Activated CD8-positive, alpha-beta memory T cell treated with anti-CD3 and anti-CD28 coated beads, Interleukin-2, amount 50 U/mL, for 1 hour (primary cell): ENCODE data around the gene DFFA.

Experiments used
- DNase-seq: peaks from one replicate; pipeline ENCODE4 v3.0.0-alpha.2; 2020; ENCODE audit errors: extremely low read depth

DFFA gene, protein sequence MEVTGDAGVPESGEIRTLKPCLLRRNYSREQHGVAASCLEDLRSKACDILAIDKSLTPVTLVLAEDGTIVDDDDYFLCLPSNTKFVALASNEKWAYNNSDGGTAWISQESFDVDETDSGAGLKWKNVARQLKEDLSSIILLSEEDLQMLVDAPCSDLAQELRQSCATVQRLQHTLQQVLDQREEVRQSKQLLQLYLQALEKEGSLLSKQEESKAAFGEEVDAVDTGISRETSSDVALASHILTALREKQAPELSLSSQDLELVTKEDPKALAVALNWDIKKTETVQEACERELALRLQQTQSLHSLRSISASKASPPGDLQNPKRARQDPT

DNA sequence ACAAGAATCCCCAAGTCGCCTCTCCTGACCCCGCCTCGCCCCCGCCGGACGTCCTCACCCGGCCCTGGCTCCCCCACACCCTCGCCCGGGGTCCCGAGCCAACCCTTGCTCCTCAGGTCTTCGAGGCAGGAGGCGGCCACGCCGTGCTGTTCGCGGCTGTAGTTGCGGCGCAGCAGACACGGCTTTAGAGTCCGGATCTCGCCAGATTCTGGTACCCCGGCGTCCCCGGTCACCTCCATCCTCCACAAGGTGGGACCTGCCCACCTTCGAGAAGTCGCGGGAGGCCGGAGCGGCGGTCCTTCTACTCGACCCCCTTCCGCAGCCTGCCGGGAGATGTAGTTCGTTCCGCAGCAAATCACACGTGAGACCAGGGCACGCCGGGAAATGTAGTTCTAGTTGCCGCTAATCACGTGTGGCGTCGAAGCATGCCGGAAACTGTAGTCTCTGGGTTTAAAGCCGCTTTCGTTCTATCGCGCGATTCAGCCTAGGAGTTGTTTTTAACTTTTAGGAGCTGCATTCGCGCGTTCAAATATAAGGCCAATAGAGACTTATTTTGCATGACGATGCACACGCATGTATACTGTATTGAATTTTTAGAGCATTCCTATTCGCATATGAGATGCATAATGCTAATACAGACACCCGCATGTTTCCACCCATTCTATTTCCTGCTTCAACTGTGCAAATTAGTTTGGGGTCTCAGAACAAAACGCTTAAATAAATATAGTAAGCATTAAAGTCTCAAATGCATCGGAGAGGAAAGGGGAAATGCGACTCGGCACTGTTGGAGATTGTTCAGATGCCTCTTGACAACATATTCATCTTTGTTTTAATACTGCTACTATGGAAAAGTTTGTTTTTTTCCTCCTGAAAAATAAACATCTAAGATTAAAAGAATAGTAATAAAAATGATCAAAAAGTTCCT is at the start of gene DFFA:
Gene DFFA, minus strand, starts transcription at position 310 of the 925 bp plus-strand sequence. Its CDS starts 71 bp downstream, at position 239.
- DNase-seq = peak; percentile 78

DNA sequence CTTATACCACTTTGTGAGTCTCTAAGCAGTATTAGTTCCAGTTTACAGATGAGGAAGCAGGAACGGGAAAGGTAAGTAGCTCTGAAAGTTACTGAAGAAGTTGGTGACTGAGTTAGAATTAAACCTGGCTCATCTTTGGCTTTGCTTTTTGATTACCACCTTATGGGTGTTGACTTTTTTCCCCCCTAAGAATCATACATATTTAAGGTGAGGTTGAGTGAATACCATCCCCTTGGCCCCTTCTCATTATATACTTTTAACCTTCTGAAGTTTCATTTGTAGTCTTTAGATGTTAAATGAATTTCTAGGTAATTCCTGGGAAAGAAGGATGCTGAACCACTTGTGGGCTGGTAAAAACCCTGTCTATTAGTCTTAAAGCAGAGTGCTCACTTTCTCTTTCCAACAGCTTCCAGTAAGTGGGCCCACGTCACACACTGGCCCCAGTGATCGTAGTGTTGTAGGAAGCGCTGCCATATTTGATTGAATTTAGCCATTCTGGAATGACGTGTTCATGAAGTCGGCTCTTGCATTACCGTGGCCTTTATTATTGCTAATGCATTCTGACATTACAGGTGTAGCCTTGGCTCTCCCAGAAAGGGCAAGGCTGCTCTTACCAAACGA is 49.3 kb upstream of the DFFA start:
- no peak for DNase-seq

DNA sequence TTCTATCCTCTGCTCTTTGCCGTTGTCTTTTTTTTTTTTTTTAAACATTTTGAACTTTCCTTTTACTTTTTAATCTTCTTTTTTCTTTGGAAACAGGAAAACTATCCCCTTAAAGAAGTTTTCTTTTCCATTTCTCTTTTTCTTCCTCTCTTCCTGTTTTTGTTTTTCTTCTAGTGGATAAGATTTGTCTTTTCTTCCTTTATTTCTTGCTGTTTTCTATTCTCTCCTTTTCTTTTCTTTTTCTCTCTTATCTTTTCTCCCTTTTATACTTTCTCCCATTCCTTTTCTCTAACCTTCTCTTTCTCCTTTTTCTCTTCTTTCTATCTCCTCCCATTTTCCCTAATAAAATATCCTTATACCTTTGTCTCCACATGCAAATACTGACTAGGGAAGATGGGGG is 48.6 kb upstream of the DFFA start:
- DNase-seq = no peak

DNA sequence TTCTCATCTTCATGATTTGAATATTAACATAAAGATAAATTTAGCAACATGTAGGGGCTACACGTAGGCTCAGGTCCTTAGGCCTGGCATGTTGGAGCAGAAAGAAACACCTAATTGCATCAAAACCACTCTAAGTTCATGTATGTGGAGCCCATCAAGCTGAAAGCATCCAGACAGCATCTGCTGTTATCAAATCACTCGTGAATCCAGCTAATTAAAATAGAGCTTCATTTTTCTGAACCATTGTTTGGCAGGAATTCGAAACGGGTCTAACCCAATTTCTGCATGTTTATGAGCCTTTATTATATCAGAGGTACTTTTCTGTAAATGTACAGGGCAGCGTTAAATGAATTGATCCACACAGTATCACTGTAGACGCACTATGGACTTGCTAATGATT is 48.2 kb upstream of the DFFA start:
- DNase-seq = no peak

DNA sequence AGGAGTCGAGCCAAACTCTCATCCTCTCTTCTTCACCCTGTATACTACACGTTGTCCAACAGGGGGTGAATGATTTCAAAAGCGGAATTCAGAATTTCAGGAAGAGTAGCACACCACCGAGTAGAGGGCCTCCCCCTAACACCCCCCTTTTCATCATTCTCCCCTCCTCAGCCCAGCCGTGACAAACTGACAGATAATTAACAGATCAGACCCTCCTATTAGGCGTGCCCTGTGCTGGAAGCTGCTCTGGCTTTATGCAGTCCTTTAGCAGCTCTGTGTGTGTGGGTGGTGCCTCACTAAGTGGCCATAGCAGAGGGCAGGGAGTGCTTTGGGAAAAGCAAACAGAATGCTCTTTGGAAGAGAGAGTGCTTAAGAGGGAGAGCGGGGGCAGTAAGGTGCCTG is 46.7 kb upstream of the DFFA start:
- DNase-seq = no peak

DNA sequence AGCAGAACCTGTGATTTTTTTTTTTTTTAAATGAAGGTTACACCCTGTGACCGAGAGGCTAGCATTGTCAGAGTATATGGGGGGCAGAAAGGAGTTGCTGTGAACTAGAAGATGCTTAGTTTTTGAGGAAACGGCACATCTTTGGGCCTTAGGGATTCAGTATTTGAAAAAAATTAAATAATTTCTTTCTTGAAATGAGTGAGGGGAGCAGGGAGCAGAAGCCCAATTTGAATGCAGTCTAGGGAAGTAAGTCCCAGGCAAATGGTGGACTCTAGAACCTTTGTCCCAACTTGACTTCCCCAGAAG is 45.3 kb upstream of the DFFA start:
- DNase-seq = no peak

DNA sequence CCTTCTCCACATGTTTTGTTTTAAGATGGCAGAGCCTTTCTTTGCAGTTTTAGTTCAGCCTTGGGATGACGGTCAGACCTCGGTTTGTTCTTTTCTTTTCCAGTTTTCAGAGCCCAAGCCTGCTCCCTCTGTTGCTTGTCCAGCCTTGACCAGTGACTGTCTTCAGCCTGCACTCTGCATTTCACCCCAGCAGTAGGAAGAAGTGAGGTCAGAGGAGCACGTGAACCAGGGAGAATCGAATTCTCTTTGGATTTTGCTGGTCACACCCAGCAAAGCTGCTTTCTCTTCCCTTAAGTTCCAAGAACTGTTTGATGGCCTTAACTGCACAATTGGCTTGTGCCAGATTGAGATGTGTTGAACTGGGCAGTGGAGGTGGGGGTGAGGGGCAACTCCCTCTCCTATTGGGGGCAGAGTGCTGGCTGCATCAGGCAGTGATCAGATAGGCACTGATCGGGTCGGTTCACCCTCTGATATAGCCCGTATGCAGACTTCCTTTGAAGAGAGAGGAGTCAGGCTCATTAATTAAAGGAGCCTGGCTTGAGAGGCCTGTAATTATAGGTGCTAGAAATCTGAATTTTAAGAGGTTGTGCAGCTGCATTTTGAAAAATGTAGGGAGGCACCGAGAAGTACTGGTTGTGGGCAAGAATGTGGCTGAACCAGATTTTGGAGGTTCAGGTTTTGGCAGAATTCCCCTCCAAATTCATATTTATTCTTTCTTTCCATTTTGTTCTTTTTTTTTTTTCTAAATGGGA is 44.8 kb upstream of the DFFA start:
- no peak for DNase-seq

DNA sequence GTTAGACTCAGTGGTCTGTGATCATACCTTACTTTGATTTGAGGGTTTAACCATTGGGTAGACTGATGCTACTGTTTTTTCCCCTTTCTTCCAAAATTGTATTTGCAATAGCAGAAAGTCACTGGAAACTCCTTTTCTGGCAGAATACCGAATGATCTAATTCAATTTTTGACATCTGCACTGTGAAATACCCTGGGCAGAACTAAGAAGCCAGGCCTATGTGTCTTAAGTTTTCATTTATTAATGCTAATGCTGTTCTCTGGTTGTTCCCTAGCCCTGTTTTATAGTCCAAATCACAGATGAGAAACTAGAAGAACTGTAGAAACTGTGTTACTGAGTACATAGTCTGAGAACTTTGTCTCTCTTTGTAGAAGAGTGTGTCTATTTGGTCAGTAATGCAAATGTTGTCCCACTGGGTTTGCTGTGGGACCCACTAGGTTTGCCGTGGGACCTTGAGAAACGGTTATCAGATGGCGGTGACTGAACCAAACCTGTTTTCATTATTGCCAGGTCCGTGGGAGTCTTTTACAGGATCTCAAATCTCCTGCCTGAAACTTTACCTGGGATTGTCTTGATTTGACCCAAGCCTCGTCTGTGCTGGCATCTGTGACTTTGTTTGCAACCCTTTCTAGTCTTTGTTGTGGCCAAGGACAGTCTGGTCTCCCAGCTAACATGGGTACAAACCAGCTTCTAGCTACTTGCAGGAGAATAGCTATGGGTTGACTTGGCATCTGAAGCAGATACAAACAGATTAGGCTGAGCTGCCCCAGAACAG is 43.8 kb upstream of the DFFA start:
- DNase-seq = no peak

DNA sequence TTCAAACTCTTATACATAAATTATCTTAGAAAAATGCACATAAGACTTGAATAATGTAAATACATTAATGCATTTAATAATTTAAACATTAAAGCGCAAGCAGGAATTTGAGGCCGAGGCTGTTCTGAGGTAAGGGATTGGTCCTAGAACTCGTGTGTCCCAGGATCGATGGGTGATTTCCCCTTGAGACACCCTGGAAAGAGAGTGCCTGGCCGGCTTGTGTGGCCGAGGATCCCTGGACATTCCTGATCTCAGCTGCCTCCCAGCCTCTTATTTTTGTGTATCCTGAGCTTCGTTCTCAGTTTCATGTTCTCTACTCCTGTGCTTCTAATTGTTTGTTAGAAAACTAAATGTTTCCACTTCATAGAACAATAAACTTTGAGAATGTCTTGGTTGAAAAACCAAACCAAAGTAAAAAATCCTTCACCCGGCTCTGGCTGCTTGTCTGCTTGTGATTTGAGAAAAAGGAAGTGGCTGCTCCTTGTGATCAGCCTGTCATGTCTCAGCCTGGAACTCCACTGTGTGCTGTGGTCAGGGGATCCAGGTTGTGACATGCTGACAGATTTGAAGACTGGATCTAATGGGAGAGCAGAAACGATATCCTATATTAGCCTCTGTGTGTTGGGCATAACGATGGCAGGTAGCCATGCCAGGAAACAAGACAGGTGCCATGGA is 43.1 kb upstream of the DFFA start:
- DNase-seq = no peak

DNA sequence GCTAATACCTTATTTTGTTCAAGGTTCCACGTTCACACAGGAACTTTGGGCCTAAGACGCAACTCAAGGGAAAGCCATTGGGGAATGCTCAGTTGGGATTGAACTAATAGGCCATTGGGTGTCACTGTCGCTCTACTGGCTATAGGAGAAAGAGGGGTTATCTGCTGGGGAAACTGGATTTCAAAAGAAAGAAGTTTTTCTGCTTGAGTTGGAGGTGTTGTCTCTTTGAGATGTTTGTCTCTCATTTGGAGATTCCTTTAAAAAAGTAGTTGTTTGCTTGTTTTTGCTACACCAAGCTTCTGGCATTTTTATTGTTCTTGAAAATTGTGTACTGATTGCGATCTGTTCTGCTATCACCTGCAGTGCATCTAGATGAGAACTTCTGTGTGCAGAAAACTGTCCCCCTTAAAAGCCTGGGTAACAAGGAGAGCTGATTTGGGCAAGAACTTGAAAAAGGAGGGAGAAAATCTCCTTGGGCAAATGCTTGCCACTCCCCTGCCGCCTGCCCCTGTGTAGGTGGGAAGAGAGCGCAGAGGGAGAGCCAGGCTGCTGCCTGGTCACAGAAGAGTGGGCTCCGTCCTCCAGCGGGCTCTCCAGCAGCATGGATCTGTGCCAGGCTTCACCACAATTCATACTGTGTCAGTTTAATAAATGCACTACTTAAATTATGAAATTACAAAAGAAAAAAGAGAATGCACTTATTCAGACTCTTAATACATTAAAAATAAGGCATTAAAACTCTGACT is 42.3 kb upstream of the DFFA start:
- no peak for DNase-seq

DNA sequence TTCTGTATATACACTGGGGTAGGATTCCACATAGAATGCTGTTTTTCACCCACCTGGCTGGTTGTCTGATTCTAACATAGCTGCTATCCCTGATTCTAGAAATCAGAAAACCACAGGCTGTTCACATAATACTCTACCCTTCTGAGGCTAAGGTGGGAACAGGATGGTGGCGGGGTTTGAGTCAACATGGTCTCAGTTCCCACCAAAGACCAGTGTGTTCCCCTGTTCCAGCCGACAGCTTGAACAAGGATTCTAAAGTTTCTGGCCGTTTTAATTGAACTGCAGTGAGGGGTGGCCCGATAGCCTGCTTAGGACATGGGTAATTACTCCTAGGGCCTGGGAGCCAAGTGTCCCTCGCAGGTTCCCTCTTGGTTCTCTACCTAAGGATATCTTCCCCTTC is 40.9 kb upstream of the DFFA start:
- no peak for DNase-seq

DNA sequence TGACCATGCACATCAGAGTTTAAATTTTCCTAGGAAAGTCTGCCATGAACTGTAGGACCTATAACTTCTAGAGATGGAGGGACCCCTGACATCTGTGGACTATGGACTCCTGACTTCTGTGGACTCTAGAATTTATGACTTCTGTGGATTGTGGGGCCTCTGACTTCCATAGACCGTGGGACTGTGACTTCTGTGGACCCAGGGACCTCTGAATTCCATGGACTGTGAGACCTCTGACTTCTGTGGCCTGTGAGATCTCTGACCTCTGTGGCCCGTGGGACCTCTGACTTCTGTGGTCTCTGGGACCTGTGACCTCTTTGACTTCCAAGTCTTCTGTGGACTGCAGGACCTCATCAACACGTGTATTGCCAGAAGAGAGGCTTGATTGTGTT is 39.2 kb upstream of the DFFA start:
- DNase-seq = no peak

DNA sequence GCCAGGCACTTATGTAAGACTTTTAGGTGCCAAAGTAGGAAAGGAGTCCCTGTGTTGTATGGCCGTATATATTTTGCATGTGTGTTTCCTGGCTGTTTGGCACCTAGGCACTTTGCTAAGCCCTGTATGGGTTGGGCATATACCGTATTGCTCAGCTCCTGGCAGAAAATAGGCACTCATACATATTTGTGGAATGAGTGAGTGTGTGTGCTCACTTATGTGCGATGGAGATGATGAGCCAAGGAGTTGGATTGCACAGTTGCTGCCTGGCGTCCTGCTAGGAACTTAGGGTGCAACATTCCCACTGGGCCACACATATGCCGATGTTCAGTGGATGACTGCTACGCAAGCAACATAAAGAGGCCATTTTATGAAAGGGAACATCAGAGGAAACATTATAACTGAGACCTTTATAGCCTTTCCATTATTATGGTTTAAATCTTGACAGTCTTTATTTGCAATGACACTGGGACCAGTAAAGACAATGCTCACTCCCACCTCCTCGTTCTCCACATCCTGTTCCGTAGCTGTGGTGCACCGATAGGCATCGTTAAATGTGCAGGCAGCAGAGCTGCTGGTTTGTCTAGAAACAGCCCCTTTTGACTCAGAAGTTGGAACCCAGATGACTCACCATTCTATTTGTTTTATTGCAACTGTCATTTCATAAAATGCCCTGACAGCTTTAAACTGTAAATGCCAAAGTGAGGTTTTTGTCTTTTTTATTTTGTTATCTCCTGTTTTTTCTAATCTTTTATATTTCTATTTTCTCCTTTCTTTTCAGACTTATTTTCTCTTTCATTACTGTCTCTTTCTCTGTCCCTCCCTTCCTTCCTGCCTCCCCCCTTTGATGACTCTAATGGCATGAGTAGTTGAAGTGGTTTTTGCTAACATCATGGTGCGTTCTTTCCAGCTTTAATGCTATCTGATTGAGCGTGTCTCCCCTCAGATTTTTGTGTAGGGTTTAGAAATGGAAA is 38.5 kb upstream of the DFFA start:
- DNase-seq = peak; percentile 68

DNA sequence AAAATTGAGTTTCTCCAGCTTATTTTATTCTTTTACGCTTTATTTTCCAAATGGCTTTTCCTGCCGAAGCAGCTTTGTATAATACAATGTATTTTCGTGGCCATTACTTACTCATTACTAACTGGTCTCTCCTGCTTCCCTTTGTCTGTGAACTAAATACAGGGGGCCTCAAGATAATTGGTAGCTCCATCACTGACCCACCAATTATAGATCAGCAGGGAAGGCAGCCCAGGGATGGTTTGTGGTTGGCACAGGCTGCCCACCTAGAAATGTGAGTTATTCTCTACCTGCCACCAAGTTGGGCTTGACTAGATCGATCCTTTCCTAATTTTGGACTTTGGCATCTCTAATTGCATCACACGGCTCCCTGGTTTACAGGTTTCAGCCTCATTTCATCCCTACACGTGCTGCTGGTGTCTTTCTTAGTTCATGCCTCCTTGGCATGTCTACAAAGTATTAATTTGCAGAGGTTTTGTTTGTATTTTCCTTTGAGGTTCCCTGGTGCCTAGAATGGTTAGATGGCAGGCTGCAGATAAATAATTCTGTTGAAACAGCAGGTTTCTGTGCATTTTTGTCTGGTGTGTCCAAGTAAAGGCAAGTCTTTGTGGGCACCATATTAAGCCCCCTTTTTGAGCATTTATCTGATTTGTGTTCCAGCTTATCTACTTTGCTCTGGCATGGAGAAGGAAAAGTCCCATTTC is 37.6 kb upstream of the DFFA start:
- DNase-seq = no peak

DNA sequence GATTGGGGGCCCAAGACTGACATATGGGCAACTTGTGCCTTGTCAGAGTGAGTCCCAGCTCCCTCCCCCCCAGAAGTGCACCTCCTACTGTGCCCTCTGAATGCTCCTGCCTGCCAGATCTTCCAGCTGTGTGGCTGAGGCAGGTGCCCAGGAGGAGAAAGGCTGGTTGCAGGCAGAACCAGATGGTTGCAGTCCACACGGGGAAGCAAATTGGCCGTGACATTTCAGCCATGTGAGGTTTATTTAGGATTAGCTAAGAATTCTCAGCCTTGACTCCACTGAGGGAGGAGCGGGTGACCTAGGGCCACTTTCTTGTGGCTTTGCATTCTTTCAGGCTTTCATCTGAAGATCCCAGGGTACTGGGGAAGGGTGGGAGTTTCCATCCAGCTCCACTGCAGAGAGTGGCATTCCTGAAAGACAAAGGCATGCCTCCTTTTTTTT is 36.2 kb upstream of the DFFA start:
- DNase-seq = no peak

DNA sequence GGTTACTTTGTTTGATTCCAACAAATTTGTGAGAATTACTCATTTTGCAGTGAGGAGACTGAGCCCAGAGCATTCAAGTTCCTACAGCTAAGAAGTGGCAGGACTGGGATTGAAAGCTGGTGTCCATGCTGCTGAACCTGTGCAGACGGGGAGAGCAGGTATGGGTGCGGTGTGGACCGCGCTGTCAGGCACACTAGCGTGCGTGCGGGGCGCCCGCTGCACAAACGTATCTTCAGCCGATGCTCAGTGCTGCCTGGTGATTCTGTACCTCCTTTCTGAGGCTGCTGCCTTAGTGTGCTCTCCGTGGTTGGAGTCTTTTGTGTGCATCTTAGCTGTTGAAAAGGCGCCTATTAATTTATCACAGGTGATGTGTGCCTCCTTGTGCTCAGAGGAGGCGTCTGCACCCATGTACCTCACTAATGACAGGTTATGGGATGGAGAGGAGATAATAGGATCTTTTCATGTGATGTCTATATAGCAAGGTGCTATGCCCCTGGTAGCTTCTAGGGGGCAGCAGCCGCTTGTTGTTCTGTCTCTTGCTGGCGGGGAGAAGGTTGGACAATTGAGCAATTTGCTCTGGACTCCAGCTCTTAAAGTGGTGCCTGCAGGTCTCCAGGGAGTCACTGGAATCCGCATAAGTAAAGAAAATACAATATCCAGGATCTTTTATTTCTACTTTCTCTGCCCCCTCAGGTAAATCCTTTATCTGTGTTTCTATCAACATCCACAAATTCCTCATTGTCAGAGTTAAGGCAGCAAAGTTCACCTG is 35.0 kb upstream of the DFFA start:
- DNase-seq = no peak

DNA sequence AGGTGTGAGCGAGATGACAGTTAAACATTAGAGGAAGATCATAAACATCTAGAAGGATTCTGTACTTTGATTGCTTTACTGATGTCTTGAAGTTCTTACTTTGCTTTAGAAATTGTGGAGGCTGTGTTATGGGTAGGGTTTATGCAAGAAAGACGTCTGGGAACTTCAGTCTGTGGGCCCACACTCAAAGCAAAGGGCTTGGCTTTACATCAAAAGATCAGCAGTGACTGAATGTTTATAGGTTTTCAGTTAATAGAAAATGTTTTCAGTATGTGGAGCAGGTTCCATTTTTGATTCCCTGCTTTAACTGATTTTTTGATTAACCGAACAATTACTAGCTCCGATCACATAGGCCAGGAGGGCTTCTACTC is 34.3 kb upstream of the DFFA start:
- DNase-seq = no peak
